Bronchial epithelial cell (primary cell): ENCODE measurements around the gene MYB. TPM values are rescaled to one million over a fixed set of nuclear protein-coding genes. Genes with fewer than 3 reads are reported as not detected.

Experiments
- DNase-seq: peaks from one replicate; pipeline ENCODE4 v3.0.0-alpha.2; 2010; ENCODE audit warnings: low read depth
- FAIRE-seq: peaks from 2 replicates; lab custom pipeline; 2011; peaks lifted over from hg19 to GRCh38; lab: Jason Lieb, UNC
- H3K27me3 ChIP-seq: 2 replicates; pipeline ENCODE4 v1.5.1; 2011; ENCODE audit warnings: low read length; ENCODE audit not compliant: control insufficient read depth, insufficient read depth
- H3K36me3 ChIP-seq: 2 replicates; pipeline ENCODE4 v1.5.1; 2011; ENCODE audit warnings: low read length; ENCODE audit not compliant: control insufficient read depth, insufficient read depth
- H3K4me3 ChIP-seq: 2 replicates; pipeline ENCODE4 v1.5.1; 2011; ENCODE audit warnings: mild to moderate bottlenecking, low read depth, low read length, control low read depth
- total RNA-seq: library from RNA; depleted of rRNA; stranded (reverse); fragments of >200 nt; gene quantifications from 2 replicates; pipeline ENCODE4 v1.2.1, GENCODE V29; 2014
- TF ChIP-seq, protein P1 (sequence below): IDR thresholded peaks from 2 replicates; pipeline ENCODE4 v1.5.1; 2011; ENCODE audit warnings: mild to moderate bottlenecking, moderate library complexity, low read length, control low read depth, inconsistent platforms; ENCODE audit not compliant: insufficient read depth, severe bottlenecking

Gene MYB
- under 0.01 and 0.26 TPM in 2 replicates for total RNA-seq

DNA sequence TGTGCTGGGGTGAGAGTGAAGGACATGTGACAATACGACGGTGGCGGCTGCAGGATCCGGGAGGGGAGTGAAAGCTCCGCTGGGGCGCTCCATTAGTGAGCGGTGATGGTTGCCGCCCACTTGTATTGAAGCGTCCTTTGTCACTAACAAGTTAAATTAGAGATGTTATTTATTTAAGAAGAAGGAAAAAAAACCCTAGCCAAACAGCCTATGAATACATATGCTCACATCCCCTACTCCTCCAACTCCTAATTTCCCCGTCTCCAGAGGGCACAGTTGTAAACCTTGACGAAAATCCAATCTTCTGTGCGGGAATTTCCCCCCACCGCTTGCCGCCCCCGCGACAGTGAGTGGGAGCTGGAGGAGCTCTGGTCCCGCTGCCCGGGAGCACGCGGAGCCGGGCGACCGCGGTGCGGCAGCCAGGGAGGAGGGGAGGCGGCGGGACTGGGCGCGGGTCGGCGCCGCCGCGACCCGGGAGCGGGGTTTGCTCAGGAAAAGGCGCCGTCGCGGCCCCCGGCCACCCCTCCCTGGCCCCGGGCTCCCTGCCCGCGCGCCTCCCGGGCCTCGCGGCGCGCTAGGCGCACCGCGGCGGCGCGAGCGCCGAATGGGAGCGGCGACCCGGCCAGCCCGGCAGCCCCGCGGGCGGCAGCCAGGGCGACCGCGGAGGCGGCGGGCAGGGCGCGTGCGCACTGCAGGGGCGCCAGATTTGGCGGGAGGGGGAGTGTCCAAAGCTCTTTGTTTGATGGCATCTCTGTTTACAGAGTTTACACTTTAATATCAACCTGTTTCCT, at the start of gene MYB:
Gene MYB, plus strand, starts transcription at position 767 of the 791 bp plus-strand sequence. CDS start 206 bp downstream, outside the sequence.
- Histone ChIP-seq H3K4me3 (peak within 1 kb of the TSS; percentile 46), H3K36me3 (no peaks in the 10 kb centered on the region), H3K27me3 (no peaks in the 10 kb centered on the region)
- FAIRE-seq (no peak), DNase-seq (peak; percentile 35)
- TF ChIP-seq, protein P1, sequence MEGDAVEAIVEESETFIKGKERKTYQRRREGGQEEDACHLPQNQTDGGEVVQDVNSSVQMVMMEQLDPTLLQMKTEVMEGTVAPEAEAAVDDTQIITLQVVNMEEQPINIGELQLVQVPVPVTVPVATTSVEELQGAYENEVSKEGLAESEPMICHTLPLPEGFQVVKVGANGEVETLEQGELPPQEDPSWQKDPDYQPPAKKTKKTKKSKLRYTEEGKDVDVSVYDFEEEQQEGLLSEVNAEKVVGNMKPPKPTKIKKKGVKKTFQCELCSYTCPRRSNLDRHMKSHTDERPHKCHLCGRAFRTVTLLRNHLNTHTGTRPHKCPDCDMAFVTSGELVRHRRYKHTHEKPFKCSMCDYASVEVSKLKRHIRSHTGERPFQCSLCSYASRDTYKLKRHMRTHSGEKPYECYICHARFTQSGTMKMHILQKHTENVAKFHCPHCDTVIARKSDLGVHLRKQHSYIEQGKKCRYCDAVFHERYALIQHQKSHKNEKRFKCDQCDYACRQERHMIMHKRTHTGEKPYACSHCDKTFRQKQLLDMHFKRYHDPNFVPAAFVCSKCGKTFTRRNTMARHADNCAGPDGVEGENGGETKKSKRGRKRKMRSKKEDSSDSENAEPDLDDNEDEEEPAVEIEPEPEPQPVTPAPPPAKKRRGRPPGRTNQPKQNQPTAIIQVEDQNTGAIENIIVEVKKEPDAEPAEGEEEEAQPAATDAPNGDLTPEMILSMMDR = no peak

DNA sequence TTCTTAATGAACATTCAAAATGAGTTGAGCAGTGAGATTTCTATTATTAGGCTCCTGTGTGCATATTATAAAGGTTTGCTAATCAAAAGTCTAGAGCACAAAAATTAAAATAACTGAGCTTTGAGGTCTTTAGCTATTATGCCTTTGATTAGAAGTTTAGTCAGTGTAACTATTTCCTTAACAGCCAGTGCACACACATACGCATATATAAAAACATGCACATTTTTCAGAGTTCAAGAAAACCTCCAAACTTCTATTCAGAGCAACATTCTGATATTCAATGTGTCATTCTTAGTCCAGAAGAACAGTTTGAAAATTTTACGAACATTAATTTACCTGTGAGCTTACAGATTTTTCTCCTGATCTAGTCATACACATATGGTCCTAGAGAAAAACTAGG, 48.3 kb upstream of the MYB start:
- Histone ChIP-seq H3K4me3 (no peak overlapping the region), H3K27me3 (no peaks in the 10 kb centered on the region), H3K36me3 (no peaks in the 10 kb centered on the region)
- DNase-seq (no peak), FAIRE-seq (no peak)
- TF ChIP-seq, protein P1 = no peak

GRCh38 chr6:135135835-135136234, 45.3 kb upstream of the MYB start:
- TF ChIP-seq, protein P1 = no peak
- no peaks in the 10 kb centered on the region for H3K36me3 ChIP-seq
- FAIRE-seq = peak; percentile 66

DNA sequence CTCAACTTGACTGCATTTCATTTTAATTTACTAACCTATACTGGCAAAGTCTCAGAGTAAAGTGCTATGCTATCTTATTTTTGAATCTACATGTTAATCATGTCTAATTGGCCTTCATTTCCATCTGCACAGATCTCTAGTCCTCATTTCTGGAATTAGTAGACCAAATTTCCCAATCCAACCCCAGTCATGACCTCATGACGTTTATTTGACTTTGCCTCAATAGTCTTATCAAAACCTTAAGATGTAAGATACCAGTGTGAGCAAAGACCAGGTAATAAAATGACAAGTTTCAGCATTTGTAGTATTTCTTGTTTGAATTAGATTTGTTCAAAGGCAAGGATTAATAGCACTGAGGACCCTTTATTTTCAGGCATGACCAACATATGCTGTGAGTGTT, 43.3 kb upstream of the MYB start:
- H3K27me3 ChIP-seq = peaks cover 6% of the 10 kb centered on the region
- H3K36me3 ChIP-seq = no peaks in the 10 kb centered on the region
- no peak overlapping the region for H3K4me3 ChIP-seq
- no peak for FAIRE-seq
- TF ChIP-seq, protein P1 = no peak
- DNase-seq = no peak

More at GRCh38 chr6:135135835-135136234, 45.3 kb upstream of the MYB start:
- no peak overlapping the region for H3K4me3 ChIP-seq
- H3K27me3 ChIP-seq = no peaks in the 10 kb centered on the region
- DNase-seq = no peak

- no peak overlapping the region for H3K4me3 ChIP-seq
- TF ChIP-seq, protein P1 = no peak
- no peak for DNase-seq
- H3K27me3 ChIP-seq = peaks cover 6% of the 10 kb centered on the region
- no peak for FAIRE-seq
- no peaks in the 10 kb centered on the region for H3K36me3 ChIP-seq
These were observed 39.9 kb upstream of the MYB start for GRCh38 chr6:135141182-135141581.
